ENCODE results near the gene SPON1.
A peak's percentile ranks its signal among the peaks of the same experiment; 100 is the strongest.
"Not testable (repeated sequence)": the region's sequence is repeated elsewhere in the genome, so short reads cannot be mapped to it uniquely, and the experiment has no call there.

Gene SPON1

DNA sequence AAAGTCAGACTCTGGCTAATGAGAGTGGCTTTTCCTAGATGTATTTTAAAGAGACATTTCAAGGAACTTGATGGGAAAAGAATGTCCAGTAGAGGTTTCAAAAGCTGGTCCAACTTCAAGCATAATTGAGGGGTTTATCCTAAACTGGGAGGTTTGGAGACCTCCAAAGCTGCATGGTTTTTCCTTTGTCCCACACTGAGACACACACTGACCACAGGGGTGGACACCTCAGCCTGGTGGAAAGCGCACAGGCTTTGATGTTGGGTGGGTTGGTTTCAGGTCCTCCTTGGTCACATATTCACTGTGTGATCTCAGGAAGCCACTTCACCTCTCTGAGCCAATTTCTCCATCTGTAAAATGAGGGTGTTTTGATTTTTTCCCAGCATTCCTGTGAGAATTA is 4.0 kb downstream of the SPON1 start:
- no peak for DNase-seq
- intact Hi-C loops (cut with DNase I) = no loop called here

DNA sequence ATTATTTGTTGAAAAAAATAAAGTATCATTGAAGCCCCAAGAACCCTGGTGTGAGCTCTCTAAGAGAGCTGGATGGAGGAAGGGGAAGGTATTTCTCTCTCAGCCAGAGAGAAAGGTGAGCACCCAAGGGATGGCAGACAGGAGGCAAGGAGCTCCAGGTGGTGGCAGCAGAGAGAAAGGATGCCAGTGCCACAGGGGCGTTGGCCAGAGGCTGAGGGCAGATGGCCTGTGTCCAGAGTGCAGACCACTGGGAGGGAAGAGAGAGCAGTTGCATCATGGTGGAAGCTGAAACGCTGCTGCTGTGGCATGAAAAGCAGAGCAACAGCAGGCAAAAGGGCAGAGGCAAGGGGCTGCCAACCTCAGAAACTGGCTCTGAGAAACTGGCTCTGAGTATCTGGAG is 8.5 kb downstream of the SPON1 start:
- intact Hi-C loops (cut with DNase I) = no loop called here
- DNase-seq = peak in 28 of 42 donors; percentile 9 to 78 (median 39)

DNA sequence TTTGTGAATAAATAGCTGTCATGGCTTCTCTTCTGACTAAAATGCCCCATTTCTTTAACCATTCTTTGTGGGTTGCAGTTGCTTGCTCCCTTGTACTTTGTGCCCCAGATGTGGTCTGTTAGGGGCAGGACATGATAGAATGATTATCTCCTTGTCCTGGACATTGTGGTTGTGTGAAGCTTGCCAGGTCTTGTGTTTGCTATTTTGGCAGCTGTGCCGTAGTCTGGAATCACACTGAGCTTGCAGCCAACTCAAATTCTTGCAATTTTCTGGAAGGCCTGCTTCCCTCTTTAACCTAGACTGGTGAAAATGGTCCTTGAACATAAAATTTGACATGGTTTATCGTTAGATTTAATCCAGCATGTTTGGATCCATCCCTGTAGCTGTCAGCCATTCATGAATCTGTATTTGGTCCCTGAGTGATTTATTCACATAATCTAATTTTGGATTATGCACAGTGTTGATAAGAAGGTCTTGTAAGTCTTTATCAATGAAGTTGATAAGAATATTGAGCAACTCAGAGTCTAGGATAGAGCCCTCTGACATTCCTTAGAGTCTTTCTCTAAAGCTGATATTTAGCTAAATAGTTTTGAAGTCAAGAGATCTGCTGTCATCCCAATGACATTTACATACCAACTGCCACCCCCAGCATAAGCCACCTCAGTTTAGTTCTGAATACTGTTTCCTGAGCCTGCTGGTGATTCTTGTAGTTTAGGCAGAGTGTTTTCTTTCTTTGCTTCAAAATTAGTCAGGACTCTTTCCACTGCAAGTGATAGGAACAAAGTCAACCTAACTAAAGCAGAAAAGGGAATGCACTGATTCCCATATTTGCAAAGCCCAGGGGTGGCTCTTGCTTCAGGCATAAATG is 9.8 kb downstream of the SPON1 start:
- intact Hi-C loops (cut with DNase I) = no loop called here
- DNase-seq = peak in 5 of 42 donors; percentile 26 to 69 (median 40)

DNA sequence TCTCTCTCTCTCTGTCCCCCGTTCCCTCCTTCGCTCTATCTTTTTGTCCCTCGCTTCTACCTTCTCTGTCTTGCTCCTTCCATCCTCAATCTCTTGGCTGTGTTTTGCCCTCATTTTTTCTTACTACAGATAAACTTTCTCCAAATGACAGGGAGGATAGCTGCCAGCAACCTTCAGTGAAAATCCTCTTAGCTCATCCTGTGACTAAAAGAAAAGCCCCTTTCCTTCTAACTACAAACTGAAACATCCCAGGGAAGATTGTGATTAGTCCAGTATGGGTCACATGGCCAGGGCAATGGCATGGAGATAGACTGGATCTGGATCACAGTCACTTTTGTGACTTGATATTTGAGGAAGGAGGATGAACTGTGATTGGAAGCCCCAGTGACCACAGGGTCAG is 10.4 kb downstream of the SPON1 start:
- intact Hi-C loops (cut with DNase I) = no loop called here
- no peak for DNase-seq

DNA sequence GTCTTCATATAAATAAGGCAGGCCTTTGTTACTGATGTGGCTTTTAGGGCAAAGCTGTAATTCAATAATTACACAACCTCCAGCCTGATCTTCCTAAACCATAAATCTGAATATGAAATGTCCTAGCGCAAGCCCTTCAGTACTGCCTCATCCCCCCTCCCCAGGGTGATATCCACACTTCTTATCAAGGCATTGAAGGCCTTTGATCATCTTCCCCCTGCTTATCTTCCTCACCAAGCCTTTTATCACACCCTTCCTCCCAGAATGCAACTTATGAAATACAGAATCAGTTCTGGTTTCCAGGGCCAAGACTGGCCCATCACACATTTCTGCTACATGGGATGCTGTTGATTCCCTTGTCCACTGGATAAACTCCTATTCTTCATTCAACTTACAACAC is 12.1 kb downstream of the SPON1 start:
- intact Hi-C loops (cut with DNase I) = no loop called here
- DNase-seq = no peak

DNA sequence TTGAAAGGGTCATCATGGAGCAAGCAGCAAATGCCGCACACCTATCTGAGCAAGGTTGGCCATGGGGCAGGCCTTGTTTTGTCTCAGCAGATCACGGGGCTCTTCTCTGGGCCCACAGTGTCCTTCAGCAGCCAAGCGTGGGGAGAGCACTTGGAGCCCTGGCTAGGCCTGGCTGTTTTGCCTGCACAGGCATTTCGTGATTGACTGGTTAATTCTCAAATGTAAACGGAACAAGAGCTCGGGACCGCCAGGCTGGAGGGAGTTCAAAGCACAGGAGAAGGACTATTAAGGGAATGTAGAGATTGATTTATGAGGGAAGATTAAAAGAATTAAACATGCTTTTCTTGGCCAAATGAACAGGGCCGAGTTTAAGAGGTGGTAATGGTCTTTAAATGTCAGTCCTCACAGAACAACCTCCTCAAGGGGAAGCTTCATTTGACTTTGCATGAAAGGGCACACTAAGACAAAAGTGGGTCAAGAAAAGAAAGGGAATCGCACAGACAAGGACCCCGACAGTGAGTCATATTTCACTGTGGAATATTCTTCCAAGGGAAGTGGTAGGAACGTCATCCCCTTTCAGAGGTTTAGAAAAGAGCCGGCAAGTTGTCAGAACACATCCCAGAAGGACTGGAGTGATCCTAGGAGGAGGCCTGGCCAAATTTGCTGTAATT is 20.7 kb downstream of the SPON1 start:
- intact Hi-C loops (cut with DNase I) = no loop called here
- DNase-seq = peak in 16 of 42 donors; percentile 7 to 61 (median 26)

DNA sequence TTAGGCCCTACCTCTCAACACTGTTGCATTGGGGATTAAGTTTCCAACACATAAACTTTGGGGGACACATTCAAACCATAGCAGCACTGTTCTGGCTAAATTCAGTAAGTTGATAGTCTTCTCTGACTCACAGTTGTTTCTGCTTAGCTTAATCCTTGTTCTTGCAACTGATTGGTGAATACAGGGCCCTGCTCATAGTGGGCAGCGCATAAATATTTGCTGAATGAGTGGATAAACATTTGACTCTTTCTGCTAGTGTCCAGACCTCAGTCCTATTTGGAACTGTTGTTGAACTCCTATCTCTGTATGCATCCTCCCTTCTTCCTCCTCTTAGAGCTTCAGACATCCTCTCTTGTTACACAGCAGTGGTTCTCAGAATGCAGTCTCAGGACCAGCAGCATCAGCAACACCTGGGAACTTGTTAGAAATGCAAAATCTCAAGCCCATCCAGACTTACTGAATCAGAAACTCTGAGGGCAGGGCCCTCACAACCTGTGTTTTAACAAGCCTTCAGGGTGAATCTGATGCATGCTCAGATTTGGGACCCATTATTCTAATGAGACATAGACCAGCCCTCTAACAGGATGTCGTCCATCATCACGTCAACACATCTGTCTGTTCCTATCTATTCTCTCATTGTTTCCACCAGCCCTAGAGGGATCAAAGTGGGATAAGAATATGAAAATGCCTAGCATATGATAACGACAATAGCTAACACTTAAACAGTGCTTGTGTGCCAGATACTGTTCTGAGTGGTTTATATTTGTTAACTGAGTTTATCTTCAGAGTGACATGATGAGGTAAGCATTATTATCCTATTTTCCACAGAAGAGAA is 22.3 kb downstream of the SPON1 start:
- DNase-seq = no peak
- intact Hi-C loops (cut with DNase I) = no loop called here

DNA sequence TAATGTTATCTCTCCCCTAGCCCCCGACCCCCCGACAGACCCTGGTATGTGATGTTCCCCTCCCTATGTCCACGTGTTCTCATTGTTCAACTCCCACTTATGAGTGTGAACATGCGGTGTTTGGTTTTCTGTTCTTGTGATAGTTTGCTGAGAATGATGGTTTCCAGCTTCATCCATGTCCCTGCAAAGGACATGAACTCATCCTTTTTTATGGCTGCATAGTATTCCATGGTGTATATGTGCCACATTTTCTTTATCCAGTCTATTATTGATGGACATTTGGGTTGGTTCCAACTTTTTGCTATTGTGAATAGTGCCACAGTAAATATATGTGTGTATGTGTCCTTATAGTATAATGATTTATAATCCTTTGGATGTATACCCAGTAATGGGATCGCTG is 24.2 kb downstream of the SPON1 start:
- intact Hi-C loops (cut with DNase I); DNase-seq: not testable (repeated sequence)

DNA sequence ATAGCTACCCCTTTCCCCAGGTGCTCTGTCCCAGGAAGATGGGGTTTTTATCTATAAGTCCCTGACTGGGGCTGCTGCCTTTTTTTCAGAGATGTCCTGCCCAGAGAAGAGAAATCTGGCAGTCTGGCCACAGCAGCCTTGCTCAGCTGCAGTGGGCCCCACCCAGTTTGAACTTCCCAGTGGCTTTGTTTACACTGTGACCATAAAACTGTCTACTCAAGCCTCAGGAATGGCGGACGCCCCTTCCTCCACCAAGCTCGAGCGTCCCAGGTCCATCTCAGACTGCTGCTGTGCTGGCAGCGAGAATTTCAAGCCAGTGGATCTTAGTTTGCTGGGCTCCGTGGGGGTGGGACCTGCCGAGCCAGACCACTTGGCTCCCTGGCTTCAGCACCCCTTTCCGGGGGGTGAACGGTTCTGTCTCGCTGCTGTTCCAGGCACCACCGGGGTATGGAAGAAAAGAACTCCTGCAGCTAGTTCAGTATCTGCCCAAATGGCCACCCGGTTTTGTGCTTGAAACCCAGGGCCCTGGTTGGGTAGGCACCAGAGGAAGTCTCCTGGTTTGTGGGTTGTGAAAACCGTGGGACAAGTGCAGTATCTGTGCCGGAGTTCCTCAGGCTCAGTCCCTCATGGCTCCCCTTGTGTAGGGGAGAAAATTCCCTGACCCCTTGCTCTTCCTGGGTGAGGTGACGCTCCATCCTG is 29.8 kb downstream of the SPON1 start:
- intact Hi-C loops (cut with DNase I); DNase-seq: not testable (repeated sequence)

DNA sequence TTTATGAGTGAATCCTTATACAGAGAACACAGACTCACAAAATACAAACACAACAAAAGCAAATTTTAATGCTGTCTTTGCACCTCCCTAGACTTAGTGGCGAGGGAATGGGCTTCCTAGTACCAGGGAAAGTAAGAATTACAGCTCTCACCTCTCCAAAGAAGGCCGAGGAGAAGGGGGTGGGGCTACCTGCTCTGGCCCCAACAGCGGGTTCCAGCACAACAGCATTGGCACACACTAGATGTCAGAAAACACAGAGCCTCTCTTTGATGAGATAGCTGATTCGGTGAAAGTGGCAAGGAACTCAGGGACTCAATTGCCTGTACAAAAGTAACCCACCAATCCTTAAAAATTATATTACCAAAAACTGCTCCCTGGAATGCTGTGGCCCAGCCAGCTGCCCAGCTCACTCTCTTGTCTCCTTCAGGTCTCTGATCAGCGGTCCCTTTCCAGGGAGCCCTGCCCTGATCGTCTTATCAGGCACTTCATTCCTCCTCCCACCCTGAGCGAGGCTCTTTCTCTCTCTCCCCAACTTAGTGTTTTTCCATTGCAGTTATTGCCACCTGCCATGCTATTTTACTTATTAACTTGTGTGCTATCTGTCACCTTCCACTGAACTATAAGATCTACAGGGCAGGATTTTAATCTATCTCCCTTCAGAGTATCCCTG is 30.7 kb downstream of the SPON1 start:
- intact Hi-C loops (cut with DNase I) = no loop called here
- no peak for DNase-seq

DNA sequence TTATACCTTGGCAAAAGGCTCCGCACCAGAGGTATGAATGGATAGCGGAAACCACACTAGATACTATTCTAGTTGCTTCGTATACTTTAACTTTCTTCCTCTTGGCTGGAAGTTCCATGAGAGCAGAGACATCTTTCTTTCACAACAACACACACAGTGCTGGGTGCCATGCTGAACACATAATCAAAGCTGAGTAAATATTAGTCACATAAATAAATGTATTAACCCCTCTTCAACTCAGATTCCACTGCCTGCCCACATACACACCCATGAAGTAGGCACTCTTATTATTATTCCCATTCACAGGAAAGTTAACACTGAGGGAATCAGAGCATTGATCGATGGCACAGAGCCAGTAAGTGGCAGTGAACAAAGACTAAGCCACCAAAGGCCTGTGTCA is 35.4 kb downstream of the SPON1 start:
- intact Hi-C loops (cut with DNase I) = no loop called here
- DNase-seq = no peak

DNA sequence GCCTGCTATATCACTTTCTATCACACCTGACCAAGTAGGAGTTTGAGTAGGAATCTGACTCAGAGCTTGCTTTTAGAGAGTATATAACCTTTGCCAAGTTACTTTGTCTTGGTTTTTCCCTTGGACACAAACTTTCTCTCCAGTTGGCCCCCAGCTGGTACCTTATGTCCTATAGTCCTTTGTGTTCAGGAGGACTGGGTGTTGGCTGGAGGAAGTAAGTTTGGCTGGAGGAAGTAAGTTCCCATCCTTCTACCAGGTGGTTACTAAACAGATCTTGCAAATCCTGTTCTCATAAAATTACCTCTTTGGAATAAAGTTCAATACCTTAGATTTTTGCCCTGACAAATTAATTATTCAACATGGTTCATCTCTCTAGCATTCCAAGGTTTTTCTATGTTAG is 37.2 kb downstream of the SPON1 start:
- DNase-seq = no peak
- intact Hi-C loops (cut with DNase I) = no loop called here

DNA sequence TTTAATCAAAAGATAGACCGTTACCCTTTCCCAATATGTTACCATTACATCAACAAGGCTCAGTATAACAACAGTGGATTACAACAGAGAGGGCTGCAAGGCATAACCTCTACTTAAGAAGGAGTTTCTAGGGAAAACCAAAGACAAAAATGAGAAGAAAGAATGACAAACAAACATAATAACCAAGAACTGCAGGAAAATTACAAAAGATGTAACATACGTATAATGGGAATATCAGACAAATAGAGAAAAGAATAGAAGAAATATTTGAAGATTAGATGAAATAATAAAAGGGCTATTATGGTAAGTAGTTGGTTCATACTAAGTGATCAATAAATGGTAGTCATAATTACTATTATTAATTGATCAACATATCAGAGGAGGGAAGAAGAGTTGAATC is 39.1 kb downstream of the SPON1 start:
- intact Hi-C loops (cut with DNase I) = no loop called here
- no peak for DNase-seq

DNA sequence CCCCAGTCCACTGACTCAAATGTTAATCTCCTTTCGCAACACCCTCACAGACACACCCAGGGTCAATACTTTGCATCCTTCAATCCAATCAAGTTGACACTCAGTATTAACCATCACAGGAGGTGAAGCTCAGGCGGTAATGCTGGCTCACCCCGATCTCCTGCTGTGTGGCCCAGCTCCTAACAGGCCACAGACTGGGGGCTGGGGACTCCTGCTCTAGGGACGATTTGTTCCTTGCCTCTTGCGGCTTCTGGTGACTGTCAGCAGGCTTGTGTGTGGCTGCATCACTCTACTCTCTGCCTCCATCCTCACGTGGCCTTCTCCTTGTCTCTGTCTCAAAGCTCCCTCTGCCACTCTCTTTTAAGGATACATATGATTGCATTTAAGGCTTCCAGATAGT is 45.0 kb downstream of the SPON1 start:
- intact Hi-C loops (cut with DNase I) = no loop called here
- no peak for DNase-seq

DNA sequence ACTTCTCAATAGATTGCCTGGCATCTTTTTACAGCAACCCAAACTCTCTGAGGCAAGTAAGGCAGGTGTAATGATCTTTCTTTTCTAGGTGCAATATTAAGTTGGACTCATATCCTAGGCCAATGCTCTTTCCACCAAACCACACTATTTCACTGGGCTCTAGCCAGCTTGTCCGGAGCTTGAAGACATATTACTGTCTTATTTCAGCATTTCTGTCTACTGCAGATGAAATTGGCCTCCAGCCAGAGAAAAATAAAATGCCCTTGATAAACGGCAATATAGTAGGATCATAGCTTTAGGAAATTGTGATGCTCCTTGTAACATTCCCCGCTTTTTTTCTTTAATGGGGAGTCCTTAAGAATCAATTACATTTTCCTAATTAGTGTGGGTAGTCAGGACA is 48.1 kb downstream of the SPON1 start:
- intact Hi-C loops (cut with DNase I) = no loop called here
- DNase-seq = no peak

DNA sequence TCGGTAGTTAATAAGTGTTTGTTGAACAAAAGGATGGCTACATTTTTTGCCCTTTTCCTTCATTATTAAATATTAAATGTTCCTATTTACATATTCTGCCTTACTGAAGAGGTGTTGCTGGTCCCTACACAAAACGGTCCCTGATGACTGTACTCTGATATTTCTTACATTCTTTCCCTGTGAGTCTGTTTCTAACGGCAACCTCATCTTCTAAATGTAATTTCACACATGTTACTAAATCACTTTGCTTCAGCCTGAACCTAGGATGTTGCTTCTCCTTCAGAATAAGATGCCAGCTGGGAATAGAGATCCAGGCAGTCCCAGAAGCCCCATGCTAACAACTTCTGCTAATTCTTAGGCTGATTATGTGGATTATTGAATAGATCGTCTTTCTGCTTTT is 50.3 kb downstream of the SPON1 start:
- DNase-seq = no peak
- intact Hi-C loops (cut with DNase I) = no loop called here

DNA sequence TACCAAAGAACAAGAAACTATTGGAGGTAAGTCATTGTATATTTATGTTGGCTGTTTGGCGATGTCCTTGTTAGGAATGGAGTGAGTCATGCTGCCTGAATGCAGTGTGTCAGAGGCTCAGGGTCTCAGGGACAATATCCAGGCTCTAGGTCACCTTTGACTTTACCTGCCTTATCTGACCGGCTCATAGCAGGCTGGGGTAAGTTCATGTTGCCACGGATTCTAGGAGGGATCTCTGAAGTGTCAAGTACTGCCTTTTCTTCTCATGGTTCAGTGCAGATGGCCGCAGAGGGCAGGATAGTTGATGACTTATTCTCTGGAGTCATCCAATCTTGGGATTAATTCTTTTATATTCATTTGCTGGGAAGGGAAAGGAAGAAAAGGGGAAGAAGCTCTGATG is 53.2 kb downstream of the SPON1 start:
- no peak for DNase-seq
- intact Hi-C loops (cut with DNase I) = no loop called here

DNA sequence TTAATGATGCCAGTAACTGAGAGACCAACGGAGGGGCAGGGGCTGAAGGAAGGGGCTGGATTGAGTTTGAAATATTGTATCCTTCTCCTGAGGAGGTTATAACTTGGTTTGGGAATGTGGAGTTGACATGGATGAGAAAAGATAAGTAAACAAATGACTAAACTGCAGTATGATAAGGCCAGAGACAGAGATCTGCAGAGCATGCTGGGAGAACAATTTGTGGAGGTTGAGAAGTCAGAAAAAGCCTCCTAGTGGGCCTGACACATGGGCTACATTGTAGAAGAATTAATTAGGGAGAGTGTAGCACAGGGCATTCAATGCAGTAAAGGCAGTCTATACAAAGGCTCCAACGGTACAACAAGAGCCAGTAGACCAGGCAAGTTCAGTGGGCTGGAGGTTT is 55.9 kb downstream of the SPON1 start:
- intact Hi-C loops (cut with DNase I) = no loop called here
- no peak for DNase-seq

DNA sequence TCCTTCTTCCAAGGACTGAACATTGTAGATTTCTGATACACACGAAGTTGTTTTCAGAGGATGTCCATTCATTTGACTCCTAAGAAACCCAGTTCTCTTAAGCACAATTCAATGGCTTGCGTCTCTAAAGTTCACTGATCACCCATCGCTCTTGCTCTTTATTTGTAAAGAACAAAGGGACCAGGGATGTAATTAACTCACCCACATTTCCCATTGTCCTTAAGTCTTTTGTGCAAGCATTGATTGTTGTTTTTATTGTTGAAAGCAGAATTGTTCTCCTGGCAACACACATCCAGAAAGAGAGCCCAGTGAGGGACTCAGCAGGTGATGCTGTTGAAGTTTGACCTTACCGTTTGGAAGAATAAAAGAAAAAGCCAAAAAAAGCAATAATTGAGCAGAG is 59.2 kb downstream of the SPON1 start:
- DNase-seq = no peak
- intact Hi-C loops (cut with DNase I) = no loop called here

Data from head of caudate nucleus (tissue), 42 donors.